Measurements from ENCODE around the gene NDUFA13.
A peak's percentile ranks its signal among the peaks of the same experiment; 100 is the strongest.

Gene NDUFA13

DNA sequence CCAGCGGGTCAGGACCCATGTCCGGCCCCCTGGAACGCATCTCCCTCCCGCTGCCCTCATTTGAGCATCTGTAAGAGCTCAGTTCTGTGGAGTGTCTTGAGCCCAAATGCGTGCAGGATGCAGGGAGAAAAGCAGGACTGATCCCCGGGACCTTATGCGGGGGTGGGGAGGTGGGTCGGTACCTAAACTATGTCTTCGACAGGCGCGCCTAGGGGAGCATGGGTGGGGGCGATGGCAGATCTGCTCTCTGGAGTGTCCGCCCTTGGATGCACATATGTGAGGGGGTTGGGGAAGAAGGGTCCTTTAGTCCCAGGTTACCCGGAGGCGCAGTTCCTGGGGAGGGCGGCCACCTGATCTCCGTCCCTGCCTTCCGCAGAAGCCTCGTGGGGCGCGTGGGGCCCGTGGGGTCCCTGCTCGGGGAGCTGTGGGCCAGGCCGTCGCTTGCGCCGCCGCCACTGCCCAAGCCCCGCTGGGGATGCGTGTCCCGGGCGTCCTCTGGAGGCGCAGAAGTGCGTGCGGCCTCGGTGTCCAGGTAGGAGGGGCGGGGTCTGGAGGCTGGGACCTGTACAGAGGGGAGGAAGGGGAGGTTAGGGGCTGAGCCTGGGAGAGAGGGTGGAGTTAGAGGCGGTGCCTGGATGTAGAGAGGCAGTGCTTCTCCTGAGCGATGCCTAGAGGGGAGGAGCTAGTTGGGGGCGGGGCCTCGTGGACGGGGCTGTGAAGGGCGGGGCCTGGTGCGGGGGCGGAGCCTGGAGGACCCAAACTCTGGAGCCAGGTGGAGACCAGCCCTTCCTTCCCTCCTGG is 24.9 kb downstream of the NDUFA13 start:
- TF ChIP-seq SP2 (tag by site-specific recombination; IDR thresholded peaks at IDR 0.05): peak; percentile 47
- peak; percentile 48 for TF ChIP-seq SP3 (tag by site-specific recombination; IDR thresholded peaks at IDR 0.05)
- TF ChIP-seq, protein P1, sequence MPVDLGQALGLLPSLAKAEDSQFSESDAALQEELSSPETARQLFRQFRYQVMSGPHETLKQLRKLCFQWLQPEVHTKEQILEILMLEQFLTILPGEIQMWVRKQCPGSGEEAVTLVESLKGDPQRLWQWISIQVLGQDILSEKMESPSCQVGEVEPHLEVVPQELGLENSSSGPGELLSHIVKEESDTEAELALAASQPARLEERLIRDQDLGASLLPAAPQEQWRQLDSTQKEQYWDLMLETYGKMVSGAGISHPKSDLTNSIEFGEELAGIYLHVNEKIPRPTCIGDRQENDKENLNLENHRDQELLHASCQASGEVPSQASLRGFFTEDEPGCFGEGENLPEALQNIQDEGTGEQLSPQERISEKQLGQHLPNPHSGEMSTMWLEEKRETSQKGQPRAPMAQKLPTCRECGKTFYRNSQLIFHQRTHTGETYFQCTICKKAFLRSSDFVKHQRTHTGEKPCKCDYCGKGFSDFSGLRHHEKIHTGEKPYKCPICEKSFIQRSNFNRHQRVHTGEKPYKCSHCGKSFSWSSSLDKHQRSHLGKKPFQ (tag by site-specific recombination; IDR thresholded peaks at IDR 0.05): no peak
- TF ChIP-seq HOXC10 (CRISPR knock-in tag; IDR thresholded peaks at IDR 0.05): no peak
- no peaks in the 10 kb centered on the region for H3K36me3 ChIP-seq (ENCODE audit: control insufficient read depth in 2 of 2, insufficient read depth in 1 of 2, low read length in 2 of 2)
- no peak overlapping the region for H3K27ac ChIP-seq (ENCODE audit: extremely low read depth, low read depth, low read length)
- H3K9me3 ChIP-seq (ENCODE audit: control insufficient read depth, insufficient read depth, low read depth, low read length): no peaks in the 10 kb centered on the region
- no peaks in the 10 kb centered on the region; the same call in 1 of the 2 replicates for H3K4me1 ChIP-seq (ENCODE audit: control insufficient read depth, insufficient read depth, low read length)
- CTCF ChIA-PET: interaction anchor here (0.6 to 0.9 kb wide), 3 partner anchors 12 to 14 kb away, joined by 3 to 5 read pairs (median 3); no protein-coding TSS in a partner anchor
- POLR2A ChIA-PET: no interaction called here
- no peak overlapping the region for H3K4me3 ChIP-seq (ENCODE audit: low read depth, low read length)

DNA sequence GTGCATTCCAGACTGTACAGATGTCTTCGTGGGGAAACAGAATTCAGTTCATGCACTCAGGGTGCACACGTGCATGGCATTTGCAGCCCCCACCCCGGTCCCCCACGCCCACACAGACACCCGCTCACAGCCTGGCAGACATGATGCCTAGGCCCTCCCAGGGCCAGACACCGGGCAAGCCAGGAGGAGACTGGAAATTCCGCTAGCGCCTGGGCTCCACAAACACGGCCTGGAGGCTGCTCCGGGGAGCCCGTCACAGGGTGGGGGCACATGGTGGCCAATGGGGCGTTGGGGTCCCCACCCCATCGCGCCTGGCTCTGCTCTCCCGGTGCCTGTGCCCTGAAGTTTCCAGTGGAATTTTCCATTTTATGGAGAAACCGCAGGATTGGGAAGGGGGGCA is 25.6 kb downstream of the NDUFA13 start:
- ChIA-PET CTCF (interaction anchor here (0.6 to 0.9 kb wide), 3 partner anchors 11 to 13 kb away, joined by 3 to 5 read pairs (median 3); no protein-coding TSS in a partner anchor), POLR2A (no interaction called here)

GRCh38 chr19:19542507-19542906 is 26.5 kb downstream of the NDUFA13 start:
- no peaks in the 10 kb centered on the region for H3K9me3 ChIP-seq (ENCODE audit: control insufficient read depth, insufficient read depth, low read depth, low read length)
- no peaks in the 10 kb centered on the region; the same call in 1 of the 2 replicates for H3K4me1 ChIP-seq (ENCODE audit: control insufficient read depth, insufficient read depth, low read length)
- no peaks in the 10 kb centered on the region for H3K36me3 ChIP-seq (ENCODE audit: control insufficient read depth in 2 of 2, insufficient read depth in 1 of 2, low read length in 2 of 2)
- H3K4me3 ChIP-seq (ENCODE audit: low read depth, low read length): no peak overlapping the region
- ChIA-PET POLR2A (no interaction called here), CTCF (interaction anchor here (1.2 kb wide), 1 partner anchor 11 kb away, joined by 6 read pairs; no protein-coding TSS in a partner anchor)
- no peak for TF ChIP-seq SCRT2 (tag by site-specific recombination; IDR thresholded peaks at IDR 0.05)
- TF ChIP-seq ZNF202 (tag by site-specific recombination; IDR thresholded peaks at IDR 0.05; ENCODE audit: borderline replicate concordance): no peak
- no peak for TF ChIP-seq ZNF274 (IDR thresholded peaks at IDR 0.05; ENCODE audit: low read length)
- no peak for TF ChIP-seq ZNF274 (tag by site-specific recombination; IDR thresholded peaks at IDR 0.05; ENCODE audit: borderline replicate concordance)
- no peak for TF ChIP-seq HOXD13 (CRISPR knock-in tag; IDR thresholded peaks at IDR 0.05; ENCODE audit: borderline replicate concordance)
- no peak for TF ChIP-seq ZNF280C (tag by site-specific recombination; IDR thresholded peaks at IDR 0.05)
- TF ChIP-seq KLF1 (tag by site-specific recombination; IDR thresholded peaks at IDR 0.05): no peak
- TF ChIP-seq, protein P2, sequence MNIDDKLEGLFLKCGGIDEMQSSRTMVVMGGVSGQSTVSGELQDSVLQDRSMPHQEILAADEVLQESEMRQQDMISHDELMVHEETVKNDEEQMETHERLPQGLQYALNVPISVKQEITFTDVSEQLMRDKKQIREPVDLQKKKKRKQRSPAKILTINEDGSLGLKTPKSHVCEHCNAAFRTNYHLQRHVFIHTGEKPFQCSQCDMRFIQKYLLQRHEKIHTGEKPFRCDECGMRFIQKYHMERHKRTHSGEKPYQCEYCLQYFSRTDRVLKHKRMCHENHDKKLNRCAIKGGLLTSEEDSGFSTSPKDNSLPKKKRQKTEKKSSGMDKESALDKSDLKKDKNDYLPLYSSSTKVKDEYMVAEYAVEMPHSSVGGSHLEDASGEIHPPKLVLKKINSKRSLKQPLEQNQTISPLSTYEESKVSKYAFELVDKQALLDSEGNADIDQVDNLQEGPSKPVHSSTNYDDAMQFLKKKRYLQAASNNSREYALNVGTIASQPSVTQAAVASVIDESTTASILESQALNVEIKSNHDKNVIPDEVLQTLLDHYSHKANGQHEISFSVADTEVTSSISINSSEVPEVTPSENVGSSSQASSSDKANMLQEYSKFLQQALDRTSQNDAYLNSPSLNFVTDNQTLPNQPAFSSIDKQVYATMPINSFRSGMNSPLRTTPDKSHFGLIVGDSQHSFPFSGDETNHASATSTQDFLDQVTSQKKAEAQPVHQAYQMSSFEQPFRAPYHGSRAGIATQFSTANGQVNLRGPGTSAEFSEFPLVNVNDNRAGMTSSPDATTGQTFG (tag by site-specific recombination; IDR thresholded peaks at IDR 0.05; ENCODE audit: borderline replicate concordance): no peak
- H3K27ac ChIP-seq (ENCODE audit: extremely low read depth, low read depth, low read length): no peak overlapping the region

More for the DNA sequence above, 25.6 kb downstream of the NDUFA13 start:
- H3K36me3 ChIP-seq (ENCODE audit: control insufficient read depth in 2 of 2, insufficient read depth in 1 of 2, low read length in 2 of 2): no peaks in the 10 kb centered on the region
- TF ChIP-seq ZNF488 (tag by site-specific recombination; IDR thresholded peaks at IDR 0.05) (no peak), ZNF248 (tag by site-specific recombination; IDR thresholded peaks at IDR 0.05) (no peak), ZFHX2 (tag by site-specific recombination; conservative IDR thresholded peaks at IDR 0.05) (peak; percentile 11; the same call in 1 of the 2 replicates), ZNF837 (tag by site-specific recombination; IDR thresholded peaks at IDR 0.05) (no peak)
- TF ChIP-seq, protein P3, sequence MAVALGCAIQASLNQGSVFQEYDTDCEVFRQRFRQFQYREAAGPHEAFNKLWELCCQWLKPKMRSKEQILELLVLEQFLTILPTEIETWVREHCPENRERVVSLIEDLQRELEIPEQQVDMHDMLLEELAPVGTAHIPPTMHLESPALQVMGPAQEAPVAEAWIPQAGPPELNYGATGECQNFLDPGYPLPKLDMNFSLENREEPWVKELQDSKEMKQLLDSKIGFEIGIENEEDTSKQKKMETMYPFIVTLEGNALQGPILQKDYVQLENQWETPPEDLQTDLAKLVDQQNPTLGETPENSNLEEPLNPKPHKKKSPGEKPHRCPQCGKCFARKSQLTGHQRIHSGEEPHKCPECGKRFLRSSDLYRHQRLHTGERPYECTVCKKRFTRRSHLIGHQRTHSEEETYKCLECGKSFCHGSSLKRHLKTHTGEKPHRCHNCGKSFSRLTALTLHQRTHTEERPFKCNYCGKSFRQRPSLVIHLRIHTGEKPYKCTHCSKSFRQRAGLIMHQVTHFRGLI (tag by site-specific recombination; IDR thresholded peaks at IDR 0.05): no peak
- H3K4me3 ChIP-seq (ENCODE audit: low read depth, low read length): no peak overlapping the region
- no peaks in the 10 kb centered on the region; the same call in 1 of the 2 replicates for H3K4me1 ChIP-seq (ENCODE audit: control insufficient read depth, insufficient read depth, low read length)
- H3K27ac ChIP-seq (ENCODE audit: extremely low read depth, low read depth, low read length): no peak overlapping the region
- H3K9me3 ChIP-seq (ENCODE audit: control insufficient read depth, insufficient read depth, low read depth, low read length): no peaks in the 10 kb centered on the region
